ENCODE data around the gene ARL6IP6. TPM values are rescaled to one million over a fixed set of nuclear protein-coding genes. Genes with fewer than 3 reads are reported as not detected.
"Not testable (repeated sequence)": the region's sequence is repeated elsewhere in the genome, so short reads cannot be mapped to it uniquely, and the experiment has no call there.

The ARL6IP6 gene
- total RNA-seq, 1 donor from 2014 or later, result 16.4 TPM

- not testable (repeated sequence) for DNase-seq (ENCODE audit: low read depth)
Observed at GRCh38 chr2:152722639-152723038, 4.2 kb downstream of the ARL6IP6 start.

- DNase-seq (ENCODE audit: low read depth), result no peak
Observed at GRCh38 chr2:152723918-152724317, 5.5 kb downstream of the ARL6IP6 start.

DNA sequence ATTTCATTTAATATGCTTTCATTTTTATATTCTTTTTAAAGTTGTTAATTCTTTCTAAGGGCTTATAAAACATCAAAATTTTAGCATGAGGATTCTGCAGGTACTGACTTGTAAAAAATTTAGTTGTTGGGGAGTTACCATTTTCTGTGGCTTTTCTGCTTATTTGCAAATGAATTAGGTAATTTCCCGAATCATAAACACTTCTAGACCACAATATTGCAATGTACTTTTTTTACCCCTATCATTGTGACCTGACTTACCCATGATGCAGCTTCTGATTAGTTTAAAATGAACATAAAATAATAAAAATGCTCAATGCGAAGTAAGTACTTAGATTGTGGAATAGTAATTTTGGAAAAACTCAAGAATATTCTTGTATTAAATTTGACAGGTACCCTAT, 11.4 kb downstream of the ARL6IP6 start:
- DNase-seq (ENCODE audit: low read depth), result no peak

GRCh38 chr2:152730591-152731333, 12.3 kb downstream of the ARL6IP6 start:
- peak; percentile 53 for DNase-seq (ENCODE audit: low read depth)

DNA sequence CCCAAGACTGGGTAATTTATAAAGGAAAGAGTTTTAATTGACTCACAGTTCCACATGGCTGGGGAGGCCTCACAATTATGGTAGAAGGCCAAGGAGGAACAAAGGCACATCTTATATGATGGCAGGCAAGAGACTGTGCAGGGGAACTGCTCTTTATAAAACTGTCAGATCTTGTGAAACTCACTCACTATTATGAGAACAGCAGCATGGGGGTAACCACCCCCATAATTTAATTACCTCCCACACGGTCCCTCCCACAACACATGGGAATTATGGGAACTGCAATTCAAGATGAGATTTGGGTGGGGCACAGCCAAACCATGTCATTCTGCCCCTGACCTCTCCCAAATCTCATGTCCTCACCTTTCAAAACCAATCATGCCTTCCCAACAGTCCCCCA, 19.1 kb downstream of the ARL6IP6 start:
- not testable (repeated sequence) for DNase-seq (ENCODE audit: low read depth)

GRCh38 chr2:152738438-152738837, 20.0 kb downstream of the ARL6IP6 start:
- DNase-seq (ENCODE audit: low read depth), result no peak

GRCh38 chr2:152739705-152740104, 21.3 kb downstream of the ARL6IP6 start:
- DNase-seq (ENCODE audit: low read depth), result not testable (repeated sequence)

DNA sequence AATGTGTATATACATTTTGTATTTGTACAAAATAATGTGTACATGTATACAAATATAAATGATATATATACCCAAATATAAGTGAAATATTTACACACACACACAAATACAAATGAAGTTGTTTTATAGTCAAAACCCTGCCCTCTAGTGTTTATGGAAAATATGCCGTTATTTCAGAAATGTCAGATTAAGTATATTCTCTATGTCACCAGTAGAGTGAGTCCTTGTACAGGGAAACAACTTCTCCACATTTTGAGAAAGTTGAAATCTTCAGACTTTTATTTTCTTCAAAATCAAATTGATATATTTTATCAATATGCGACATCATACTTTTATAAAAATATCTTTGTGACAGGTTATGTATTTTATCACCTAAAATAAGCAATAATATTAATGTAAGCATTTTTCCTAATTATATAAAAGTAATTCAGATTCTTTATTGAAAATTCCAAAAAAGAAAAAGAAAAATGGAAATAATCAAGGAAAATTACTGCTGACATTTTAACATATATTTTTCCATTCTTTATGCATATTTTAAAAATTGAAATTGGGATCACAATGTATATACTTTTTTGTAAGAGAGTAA, 22.4 kb downstream of the ARL6IP6 start:
- DNase-seq (ENCODE audit: low read depth), result peak; percentile 80

DNA sequence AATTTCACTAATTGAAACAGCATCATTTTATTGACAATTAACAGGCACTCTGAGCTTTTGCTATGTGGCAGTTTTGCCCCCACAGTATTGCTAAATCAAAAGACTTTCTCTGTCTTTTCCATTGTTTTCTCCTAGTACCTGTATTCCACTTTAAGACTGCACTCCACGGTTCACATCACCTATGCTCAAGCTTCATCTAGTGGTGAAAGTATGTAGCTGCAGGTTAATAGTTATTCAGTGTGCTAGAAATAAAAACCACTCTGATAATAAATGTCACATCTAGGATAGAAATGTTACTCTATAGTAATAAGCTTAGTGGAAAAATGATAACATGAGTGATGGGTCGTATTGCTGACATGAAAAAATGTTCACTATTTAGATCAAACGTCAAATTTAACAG, 24.6 kb downstream of the ARL6IP6 start:
- DNase-seq (ENCODE audit: low read depth), result peak; percentile 44

- DNase-seq (ENCODE audit: low read depth), result not testable (repeated sequence)
Observed at GRCh38 chr2:152747751-152748150, 29.3 kb downstream of the ARL6IP6 start.

DNA sequence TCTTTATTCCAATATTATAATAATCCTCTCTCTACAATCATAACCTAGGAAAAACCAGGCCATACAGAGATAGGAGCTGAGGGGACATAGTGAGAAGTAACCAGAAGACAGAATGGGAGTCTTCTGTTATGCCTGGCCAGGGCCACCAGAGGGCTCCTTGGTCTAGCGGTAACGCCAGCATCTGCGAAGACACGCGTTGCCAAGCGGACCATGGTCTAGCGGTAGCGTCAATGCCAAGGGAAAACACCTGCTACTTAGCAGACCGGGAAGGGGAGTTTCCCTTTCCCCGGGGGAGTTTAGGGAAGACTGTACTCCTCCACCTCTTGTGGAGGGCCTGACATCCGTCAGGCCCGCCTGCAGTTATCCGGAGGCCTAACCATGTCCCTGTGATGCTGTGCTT, 36.6 kb downstream of the ARL6IP6 start:
- DNase-seq (ENCODE audit: low read depth), result peak; percentile 26

DNA sequence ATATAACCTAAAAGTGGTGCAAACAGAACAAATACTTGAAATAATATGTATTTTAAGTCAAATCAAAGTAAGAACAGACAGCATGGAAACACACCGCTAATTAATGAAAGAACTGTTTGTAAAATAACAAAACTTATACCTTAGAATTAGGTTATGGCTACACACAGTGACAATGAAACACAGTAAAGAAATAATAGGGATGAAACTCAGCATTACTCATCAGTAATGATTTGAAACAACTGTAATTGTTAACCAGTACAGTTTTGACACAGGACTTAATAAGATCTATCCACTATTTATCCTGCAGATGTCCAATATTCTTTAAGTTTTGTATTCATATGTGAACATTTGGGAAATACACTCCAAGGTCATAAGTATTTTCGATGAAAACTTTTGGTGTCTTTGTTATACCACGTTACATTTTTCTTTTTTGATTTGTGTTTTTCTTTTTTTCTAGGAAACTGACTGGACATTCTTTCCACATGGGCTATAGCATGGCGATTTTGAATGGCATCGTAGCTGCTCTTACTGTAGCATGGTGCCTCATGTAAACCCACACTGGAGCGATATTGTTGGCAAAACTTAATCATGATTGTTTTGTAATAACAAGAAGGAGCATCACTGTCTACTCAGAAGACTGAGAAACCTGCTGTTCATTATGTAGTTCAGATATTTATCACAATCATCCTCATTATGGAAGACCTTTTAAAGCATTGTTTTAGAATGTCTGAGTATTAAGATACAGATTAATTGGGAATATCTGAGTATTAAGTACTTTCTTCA, 41.1 kb downstream of the ARL6IP6 start:
- DNase-seq (ENCODE audit: low read depth), result no peak

- DNase-seq (ENCODE audit: low read depth), result no peak
Observed at GRCh38 chr2:152761214-152761613, 42.8 kb downstream of the ARL6IP6 start.

- peak; percentile 3 for DNase-seq (ENCODE audit: low read depth)
Observed at GRCh38 chr2:152762202-152762601, 43.8 kb downstream of the ARL6IP6 start.

DNA sequence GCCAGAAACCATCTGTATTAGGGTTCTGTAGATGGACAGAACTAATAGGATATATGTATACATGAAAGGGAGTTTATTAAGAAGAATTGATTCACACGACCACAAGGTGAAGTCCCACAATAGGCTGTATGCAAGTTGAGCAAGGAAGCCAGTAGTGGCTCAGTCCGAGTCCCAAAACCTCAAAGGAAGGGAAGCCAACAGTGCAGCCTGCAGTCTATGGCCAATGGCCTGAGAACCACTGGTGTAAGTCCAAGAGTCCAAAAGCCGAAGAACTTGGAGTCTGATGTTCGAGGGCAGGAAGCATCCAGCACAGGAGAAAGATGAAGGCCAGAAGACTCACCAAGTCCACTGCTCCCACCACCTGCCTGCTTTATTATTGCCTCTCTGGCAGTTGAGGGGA, 44.8 kb downstream of the ARL6IP6 start:
- DNase-seq (ENCODE audit: low read depth), result not testable (repeated sequence)

GRCh38 chr2:152763651-152764050, 45.2 kb downstream of the ARL6IP6 start:
- no peak for DNase-seq (ENCODE audit: low read depth)

GRCh38 chr2:152766928-152767327, 48.5 kb downstream of the ARL6IP6 start:
- peak; percentile 45 for DNase-seq (ENCODE audit: low read depth)

DNA sequence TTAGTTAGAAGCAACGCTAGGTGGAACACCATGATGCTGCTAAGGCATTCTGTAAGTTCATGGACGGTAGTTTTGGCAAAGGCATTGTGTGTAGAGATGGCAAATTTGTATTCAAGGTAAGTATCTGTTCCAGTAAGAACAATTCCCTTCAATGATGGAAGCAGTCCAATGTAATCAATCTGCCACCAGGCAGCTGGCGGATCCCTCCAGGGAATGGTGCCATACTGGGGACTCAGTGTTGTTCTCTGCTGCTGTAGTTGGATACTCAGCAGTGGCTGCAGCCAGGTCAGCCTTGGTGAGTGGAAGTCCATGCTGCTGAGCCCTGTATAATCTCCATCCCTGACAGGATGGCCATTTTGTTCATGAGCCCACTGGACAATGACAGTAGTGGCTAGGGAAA, 62.8 kb downstream of the ARL6IP6 start:
- no peak for DNase-seq (ENCODE audit: low read depth)

DNA sequence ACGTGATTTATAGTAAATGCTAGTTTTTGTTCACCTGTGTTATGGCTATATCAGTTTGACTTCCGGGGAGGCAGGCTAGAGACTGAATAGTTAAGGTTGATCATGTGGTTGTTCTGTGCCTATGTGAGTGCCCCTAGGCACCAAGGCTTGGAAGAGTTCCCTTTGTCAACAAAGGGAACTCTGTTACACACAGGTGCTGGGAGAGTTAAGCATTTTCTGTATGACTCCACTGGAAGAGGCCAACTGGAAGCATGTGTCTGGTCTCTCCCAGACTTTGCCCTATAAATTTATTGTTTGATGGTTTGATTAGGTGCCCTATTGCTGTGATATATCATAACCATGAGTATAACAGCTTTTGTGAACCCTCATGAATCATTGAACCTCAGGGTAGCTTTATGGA, 63.8 kb downstream of the ARL6IP6 start:
- DNase-seq (ENCODE audit: low read depth), result no peak

GRCh38 chr2:152790883-152791282, 72.5 kb downstream of the ARL6IP6 start:
- no peak for DNase-seq (ENCODE audit: low read depth)

- DNase-seq (ENCODE audit: low read depth), result no peak
Observed at GRCh38 chr2:152791979-152792378, 73.6 kb downstream of the ARL6IP6 start.

DNA sequence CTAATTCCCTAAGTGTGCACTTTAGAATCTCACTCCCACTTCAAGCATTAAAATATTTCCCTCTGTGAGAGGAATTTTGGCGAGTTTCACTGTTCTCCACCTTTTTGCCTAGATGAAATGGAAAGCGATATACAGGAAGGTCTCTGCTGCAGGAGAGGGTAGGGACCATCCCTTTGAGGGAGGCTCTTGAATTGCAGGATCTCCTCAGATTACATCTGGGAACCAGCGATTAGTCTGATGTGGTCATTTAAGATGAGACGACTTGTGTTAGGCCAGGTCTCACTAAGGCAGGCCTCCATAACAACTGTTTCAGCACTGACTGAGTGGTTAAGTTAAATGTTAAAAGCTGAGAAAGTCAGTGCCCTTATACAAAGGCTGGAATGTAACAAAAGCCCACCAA, 74.6 kb downstream of the ARL6IP6 start:
- DNase-seq (ENCODE audit: low read depth), result no peak

- DNase-seq (ENCODE audit: low read depth), result no peak
Observed at GRCh38 chr2:152796941-152797340, 78.5 kb downstream of the ARL6IP6 start.

All from renal cortical epithelial cell (primary cell).